ENCODE results near the gene COQ5. TPM values are rescaled to one million over a fixed set of nuclear protein-coding genes. Genes with fewer than 3 reads are reported as not detected.

COQ5 gene
- total RNA-seq, 3 donors from 2014 or later (not counting 1 experiment from before 2014, with no cell fraction given): 11.4 to 17.1 (median 14.6) TPM

GRCh38 chr12:120554678-120555077, 25.7 kb upstream of the COQ5 start:
- Histone ChIP-seq H3K27me3 (ENCODE audit: control insufficient read depth, insufficient read depth, low read length) (no peaks in the 10 kb centered on the region), H3K9me3 (ENCODE audit: control insufficient read depth, insufficient read depth, low read length) (no peaks in the 10 kb centered on the region), H3K36me3 (ENCODE audit: control insufficient read depth, insufficient read depth, low read length) (peaks cover 50% of the 10 kb centered on the region), H3K27ac (ENCODE audit: low read length) (no peak overlapping the region), H3K4me1 (ENCODE audit: control insufficient read depth, insufficient read depth, low read length) (peaks cover 3% of the 10 kb centered on the region), H3K4me3 (ENCODE audit: low read length) (no peak overlapping the region)
- H3K36me3 Mint-ChIP-seq: peaks cover 7% of the 10 kb centered on the region
- ATAC-seq (no peak), DNase-seq (no peak)
- 92% methylated on average over 1 of the region's 1 CpG for WGBS (ENCODE audit: insufficient coverage)
- no peak overlapping the region for H3K27ac Mint-ChIP-seq
- intact Hi-C loops (cut with micrococcal nuclease): no loop called here
- H3K4me3 Mint-ChIP-seq: no peak overlapping the region
- H3K4me1 Mint-ChIP-seq: peaks cover 0 to 6% of the 10 kb centered on the region in 2 donors
- no peaks in the 10 kb centered on the region for H3K9me3 Mint-ChIP-seq
- no peaks in the 10 kb centered on the region for H3K27me3 Mint-ChIP-seq (ENCODE audit: low read depth in 2 of 2)
- no peak for TF ChIP-seq CTCF (IDR thresholded peaks at IDR 0.05)

- no peaks in the 10 kb centered on the region for H3K27me3 Mint-ChIP-seq (ENCODE audit: low read depth in 2 of 2)
- no peak overlapping the region for H3K4me3 ChIP-seq (ENCODE audit: low read length)
- H3K9me3 ChIP-seq (ENCODE audit: control insufficient read depth, insufficient read depth, low read length): no peaks in the 10 kb centered on the region
- DNase-seq (no peak), ATAC-seq (no peak)
- 92% methylated on average over 1 of the region's 3 CpGs for WGBS (ENCODE audit: insufficient coverage)
- H3K27ac Mint-ChIP-seq: no peak overlapping the region
- H3K36me3 ChIP-seq (ENCODE audit: control insufficient read depth, insufficient read depth, low read length): peaks cover 52% of the 10 kb centered on the region
- H3K9me3 Mint-ChIP-seq: no peaks in the 10 kb centered on the region
- H3K4me3 Mint-ChIP-seq: no peak overlapping the region
- TF ChIP-seq CTCF (IDR thresholded peaks at IDR 0.05): no peak
- no peaks in the 10 kb centered on the region for H3K27me3 ChIP-seq (ENCODE audit: control insufficient read depth, insufficient read depth, low read length)
- no peak overlapping the region for H3K27ac ChIP-seq (ENCODE audit: low read length)
- no peaks in the 10 kb centered on the region for H3K4me1 ChIP-seq (ENCODE audit: control insufficient read depth, insufficient read depth, low read length)
- no peaks in the 10 kb centered on the region for H3K36me3 Mint-ChIP-seq
- intact Hi-C loops (cut with micrococcal nuclease): no loop called here
- peaks cover 23 to 31% of the 10 kb centered on the region in 2 donors for H3K4me1 Mint-ChIP-seq
These were observed 17.1 kb upstream of the COQ5 start for GRCh38 chr12:120546050-120546386.

- DNase-seq: no peak
- Histone ChIP-seq H3K36me3 (ENCODE audit: control insufficient read depth, insufficient read depth, low read length) (peaks cover 46% of the 10 kb centered on the region), H3K4me1 (ENCODE audit: control insufficient read depth, insufficient read depth, low read length) (no peaks in the 10 kb centered on the region), H3K27ac (ENCODE audit: low read length) (no peak overlapping the region), H3K4me3 (ENCODE audit: low read length) (no peak overlapping the region), H3K27me3 (ENCODE audit: control insufficient read depth, insufficient read depth, low read length) (no peaks in the 10 kb centered on the region), H3K9me3 (ENCODE audit: control insufficient read depth, insufficient read depth, low read length) (no peaks in the 10 kb centered on the region)
- Mint-ChIP-seq H3K4me3 (no peak overlapping the region), H3K27me3 (ENCODE audit: low read depth in 2 of 2) (no peaks in the 10 kb centered on the region), H3K9me3 (no peaks in the 10 kb centered on the region), H3K27ac (peak overlapping the region in 1 of 2 donors; percentile 38), H3K36me3 (no peaks in the 10 kb centered on the region), H3K4me1 (peaks cover 29 to 41% of the 10 kb centered on the region in 2 donors)
- intact Hi-C loops (cut with micrococcal nuclease): no loop called here
- no peak for TF ChIP-seq CTCF (IDR thresholded peaks at IDR 0.05)
- WGBS (ENCODE audit: insufficient coverage): no CpG with 5 or more reads among the region's 3 CpGs
- no peak for ATAC-seq
These were observed 15.7 kb upstream of the COQ5 start for GRCh38 chr12:120544691-120545090.

- no peak overlapping the region for H3K27ac ChIP-seq (ENCODE audit: low read length)
These were observed 13.2 kb upstream of the COQ5 start for GRCh38 chr12:120542166-120542565.

More at GRCh38 chr12:120542166-120542565, 13.2 kb upstream of the COQ5 start:
- Histone ChIP-seq H3K4me1 (ENCODE audit: control insufficient read depth, insufficient read depth, low read length) (peaks cover 14% of the 10 kb centered on the region), H3K9me3 (ENCODE audit: control insufficient read depth, insufficient read depth, low read length) (no peaks in the 10 kb centered on the region), H3K27me3 (ENCODE audit: control insufficient read depth, insufficient read depth, low read length) (no peaks in the 10 kb centered on the region), H3K4me3 (ENCODE audit: low read length) (no peak overlapping the region), H3K36me3 (ENCODE audit: control insufficient read depth, insufficient read depth, low read length) (peaks cover 28% of the 10 kb centered on the region)
- WGBS (ENCODE audit: insufficient coverage): 98% methylated on average over 4 of the region's 5 CpGs
- ATAC-seq (no peak), DNase-seq (no peak)
- H3K9me3 Mint-ChIP-seq: no peaks in the 10 kb centered on the region
- intact Hi-C loops (cut with micrococcal nuclease): no loop called here
- peaks cover 52 to 62% of the 10 kb centered on the region in 2 donors for H3K4me1 Mint-ChIP-seq
- no peak for TF ChIP-seq CTCF (IDR thresholded peaks at IDR 0.05)
- H3K27ac Mint-ChIP-seq: no peak overlapping the region
- no peak overlapping the region for H3K4me3 Mint-ChIP-seq
- H3K36me3 Mint-ChIP-seq: no peaks in the 10 kb centered on the region
- H3K27me3 Mint-ChIP-seq (ENCODE audit: low read depth in 2 of 2): no peaks in the 10 kb centered on the region

Measured in natural killer cell (primary cell).